H1 (cell line): ENCODE measurements around the gene ASPRV1. TPM values are rescaled to one million over a fixed set of nuclear protein-coding genes. Genes with fewer than 3 reads are reported as not detected.

Source experiments
- CTCF ChIA-PET: fragments of 300-600 bp; sonication (Branson Sonifier 250); formaldehyde crosslinking; loops from one replicate; lab custom pipeline; 2021; ENCODE audit not compliant: partially characterized antibody; lab: Charles Lee
- POLR2A ChIA-PET: fragments of 300-600 bp; sonication (Branson Sonifier 250); formaldehyde crosslinking; loops from one replicate; lab custom pipeline; 2021; ENCODE audit warnings: inconsistent platforms; ENCODE audit not compliant: partially characterized antibody; lab: Charles Lee
- DNase-seq, 2 experiments: peaks; one replicate each; pipeline versions ENCODE4 v3.0.0 to v3.0.0-alpha.2; 2010 to 2022; ENCODE audit warnings: low spot score in 2 of 2, low read depth in 1 of 2, mixed read lengths in 1 of 2
- FAIRE-seq: peaks from 2 replicates; lab custom pipeline; 2011; peaks lifted over from hg19 to GRCh38; lab: Jason Lieb, UNC
- H2AFZ ChIP-seq: 2 replicates; pipeline ENCODE4 v1.8.1; 2012; ENCODE audit warnings: low read length, inconsistent platforms
- H2AK5ac ChIP-seq: 2 replicates; pipeline ENCODE4 v1.6.1; 2013; ENCODE audit warnings: low read depth, low read length
- H2BK120ac ChIP-seq: replicated peaks from 2 replicates; pipeline ENCODE3; 2013; ENCODE audit warnings: low read depth, low read length, inconsistent platforms
- H2BK12ac ChIP-seq: 2 replicates; pipeline ENCODE4 v1.6.1; 2013; ENCODE audit warnings: low read depth, low read length
- H2BK15ac ChIP-seq: 2 replicates; pipeline ENCODE4 v1.6.1; 2013; ENCODE audit warnings: low read length
- H2BK20ac ChIP-seq: 2 replicates; pipeline ENCODE4 v1.6.1; 2013; ENCODE audit warnings: low read length
- H2BK5ac ChIP-seq: 2 replicates; pipeline ENCODE4 v1.6.1; 2013; ENCODE audit warnings: low read depth, low read length
- H3K14ac ChIP-seq: 2 replicates; pipeline ENCODE4 v1.6.1; 2013; ENCODE audit warnings: inconsistent platforms; ENCODE audit not compliant: insufficient read length
- H3K18ac ChIP-seq: 2 replicates; pipeline ENCODE4 v1.6.1; 2013; ENCODE audit warnings: low read length; ENCODE audit errors: extremely low read depth
- H3K23ac ChIP-seq: 2 replicates; pipeline ENCODE4 v1.6.1; 2013; ENCODE audit warnings: inconsistent platforms; ENCODE audit not compliant: insufficient read length
- H3K23me2 ChIP-seq: 2 replicates; pipeline ENCODE4 v1.6.1; 2013; ENCODE audit warnings: low read depth, low read length
- H3K27ac ChIP-seq: 2 replicates; pipeline ENCODE4 v1.6.1; 2011; ENCODE audit warnings: low read depth, low read length, inconsistent platforms
- H3K27me3 ChIP-seq, 4 experiments: replicated peaks in 1 of 4; 1 replicate in 1 of 4; 2 replicates in 3 of 4; pipeline versions ENCODE4 v1.6.1 to v1.8.1; 2011 to 2013; ENCODE audit warnings: low read length in 3 of 4, mild to moderate bottlenecking in 3 of 4, inconsistent platforms in 2 of 4, mixed read lengths in 2 of 4, moderate library complexity in 1 of 4; ENCODE audit not compliant: control insufficient read depth in 3 of 4, insufficient read depth in 3 of 4; ENCODE audit errors: extremely low read depth in 1 of 4
- H3K36me3 ChIP-seq, 4 experiments: 2 replicates each; pipeline versions ENCODE4 v1.6.1 to v1.8.1; 2011 to 2013; ENCODE audit warnings: mild to moderate bottlenecking in 4 of 4, low read length in 3 of 4, moderate library complexity in 2 of 4, control low read depth in 1 of 4, inconsistent platforms in 1 of 4; ENCODE audit not compliant: insufficient read depth in 4 of 4, control insufficient read depth in 2 of 4
- H3K4ac ChIP-seq: replicated peaks from 2 replicates; pipeline ENCODE3; 2013; ENCODE audit warnings: low read length, low read depth, mixed read lengths, inconsistent platforms; ENCODE audit not compliant: insufficient read length
- H3K4me1 ChIP-seq, 4 experiments: replicated peaks in 1 of 4; 1 replicate in 1 of 4; 2 replicates in 3 of 4; pipeline versions ENCODE4 v1.6.1 to v1.8.1; 2011 to 2013; ENCODE audit warnings: low read length in 3 of 4, inconsistent platforms in 2 of 4, mixed read lengths in 1 of 4; ENCODE audit not compliant: insufficient read depth in 4 of 4, control insufficient read depth in 3 of 4
- H3K4me2 ChIP-seq, 2 experiments: 2 replicates each; pipeline versions ENCODE4 v1.6.1 to v1.8.1; 2011 to 2013; ENCODE audit warnings: low read depth in 2 of 2, low read length in 2 of 2, control low read depth in 1 of 2, inconsistent platforms in 1 of 2, mild to moderate bottlenecking in 1 of 2; ENCODE audit not compliant: insufficient read depth in 1 of 2
- H3K4me3 ChIP-seq, 4 experiments: fragments of 200-600, 300-600 bp in 1 of 4; sonication (generic), shearing (Covaris generic), sonication (Bioruptor Twin) in 1 of 4; 2 replicates each; pipeline versions ENCODE4 v1.5.1 to v1.8.1; 2011 to 2016; ENCODE audit warnings: low read length in 4 of 4, low read depth in 3 of 4, control low read depth in 2 of 4, inconsistent platforms in 2 of 4, mild to moderate bottlenecking in 2 of 4, mixed read lengths in 1 of 4, moderate library complexity in 1 of 4; ENCODE audit not compliant: insufficient read depth in 2 of 4; ENCODE audit errors: extremely low read depth in 1 of 4
- H3K56ac ChIP-seq: replicated peaks from 2 replicates; pipeline ENCODE3; 2013; ENCODE audit warnings: low read depth, mild to moderate bottlenecking, mixed read lengths, low read length, inconsistent platforms; ENCODE audit not compliant: insufficient read length
- H3K79me1 ChIP-seq: 2 replicates; pipeline ENCODE4 v1.6.1; 2013; ENCODE audit warnings: low read depth, low read length, control low read depth
- H3K79me2 ChIP-seq, 2 experiments: 2 replicates each; pipeline versions ENCODE4 v1.6.1 to v1.8.1; 2012 to 2013; ENCODE audit warnings: low read length in 2 of 2, mild to moderate bottlenecking in 2 of 2, inconsistent platforms in 1 of 2; ENCODE audit not compliant: insufficient read depth in 2 of 2, control insufficient read depth in 1 of 2
- H3K9ac ChIP-seq, 4 experiments: replicated peaks in 1 of 4; 1 replicate in 1 of 4; 2 replicates in 3 of 4; pipeline versions ENCODE4 v1.6.1 to v1.8.1; 2011 to 2013; ENCODE audit warnings: low read depth in 3 of 4, low read length in 3 of 4, control low read depth in 2 of 4, mild to moderate bottlenecking in 2 of 4, moderate library complexity in 2 of 4, inconsistent platforms in 1 of 4; ENCODE audit errors: extremely low read depth in 1 of 4
- H3K9me3 ChIP-seq, 2 experiments: 2 replicates each; pipeline versions ENCODE4 v1.6.1 to v1.8.1; 2012 to 2013; ENCODE audit warnings: mild to moderate bottlenecking in 2 of 2, moderate library complexity in 2 of 2, control low read depth in 1 of 2, inconsistent platforms in 1 of 2, low read depth in 1 of 2, low read length in 1 of 2, mixed read lengths in 1 of 2; ENCODE audit not compliant: insufficient read depth in 2 of 2
- H4K20me1 ChIP-seq, 2 experiments: replicated peaks in 1 of 2; 2 replicates each; pipeline versions ENCODE3 to v1.8.1; 2011 to 2013; ENCODE audit warnings: inconsistent platforms in 2 of 2, low read length in 2 of 2, mild to moderate bottlenecking in 1 of 2; ENCODE audit not compliant: insufficient read depth in 2 of 2, control insufficient read depth in 1 of 2
- H4K5ac ChIP-seq: 2 replicates; pipeline ENCODE4 v1.6.1; 2013; ENCODE audit warnings: low read length, low read depth, mixed read lengths, inconsistent platforms; ENCODE audit not compliant: insufficient read length
- H4K8ac ChIP-seq: 2 replicates; pipeline ENCODE4 v1.8.0; 2013; ENCODE audit warnings: mild to moderate bottlenecking, moderate library complexity, low read length, inconsistent platforms; ENCODE audit not compliant: insufficient read depth; ENCODE audit errors: extremely low read depth
- H4K91ac ChIP-seq: replicated peaks from 2 replicates; pipeline ENCODE3; 2013; ENCODE audit warnings: low read length, mixed read lengths, inconsistent platforms; ENCODE audit not compliant: insufficient read length
- EP300 ChIP-seq, 2 experiments: IDR thresholded peaks; 1 replicate in 1 of 2; 2 replicates in 1 of 2; pipeline ENCODE4 v1.6.1; 2011 to 2012; ENCODE audit warnings: low read depth in 2 of 2, low read length in 2 of 2, mild to moderate bottlenecking in 2 of 2, borderline replicate concordance in 1 of 2, inconsistent platforms in 1 of 2, moderate library complexity in 1 of 2
- WGBS, 2 experiments: shearing (Covaris generic) in 1 of 2; methylation state at CpG; one replicate each; pipeline versions ENCODE4 v1.1.6 to v1.1.7; 2013 to 2015; ENCODE audit warnings: low lambda C conversion rate in 2 of 2, mixed read lengths in 2 of 2, inconsistent platforms in 1 of 2, low coverage in 1 of 2, missing lambda C conversion rate in 1 of 2; ENCODE audit not compliant: insufficient replicate concordance in 2 of 2, insufficient coverage in 1 of 2, insufficient read length in 1 of 2; ENCODE audit errors: extremely low coverage in 1 of 2, missing lambda C conversion rate in 1 of 2; 5-methylcytosine and 5-hydroxymethylcytosine counted together
- polyA plus RNA-seq, 7 experiments: library from polyadenylated mRNA; depleted of rRNA in 3 of 7; stranded (reverse) in 5 of 7; unstranded in 2 of 7; fragments of >200 nt in 5 of 7; fragments of 200-250 nt in 2 of 7; gene quantifications; 1 replicate in 5 of 7; 2 replicates in 1 of 7; 4 replicates in 1 of 7; pipeline versions ENCODE4 v1.2.1 to v1.2.3, GENCODE V29; 2011 to 2013; ENCODE audit warnings: missing spikeins in 2 of 7, mixed read lengths in 2 of 7
- total RNA-seq: library from RNA; stranded (reverse); fragmentation: NEBNext Ultra II Directional; extraction: Animal tissue kit (Norgen Biotek cat#: 25700); gene quantifications from 2 replicates; pipeline ENCODE4 v1.2.1, GENCODE V29; 2021

The ASPRV1 gene
- total and polyA plus RNA-seq, 2 of the 8 experiments (the other 6 are each of a cell fraction or from before 2014, with no cell fraction given) = 0.59 to 0.95 TPM

DNA sequence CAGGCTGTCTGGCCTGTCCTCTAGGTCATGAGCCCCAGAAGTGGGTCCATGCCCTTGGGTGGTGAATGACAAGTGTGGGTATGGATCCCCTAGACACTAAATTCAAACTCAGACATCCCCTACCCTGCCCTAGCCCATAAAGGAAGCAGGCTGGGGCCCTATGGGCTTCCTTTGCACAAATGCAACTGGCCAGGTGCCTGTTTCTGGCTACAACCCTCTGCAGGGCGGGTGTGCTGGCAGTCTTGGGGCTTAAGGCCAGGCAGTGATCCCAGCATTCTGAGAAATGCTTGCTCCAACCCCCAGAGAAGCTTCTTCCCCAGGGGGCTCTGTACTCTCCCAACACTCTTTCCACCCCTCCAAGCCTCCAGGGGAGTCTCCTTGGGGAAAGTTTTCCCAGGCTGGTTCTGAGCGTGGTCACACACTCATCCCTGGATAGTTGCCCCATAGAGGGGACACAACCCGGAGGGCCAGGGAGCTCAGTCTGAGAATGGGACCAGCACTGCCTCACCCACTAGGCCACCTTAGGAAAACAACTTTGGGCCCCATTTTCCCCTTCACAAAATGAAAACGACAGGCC is 16.6 kb upstream of the ASPRV1 start:
- H3K4ac ChIP-seq = no peak overlapping the region
- no peak for TF ChIP-seq EP300 (IDR thresholded peaks at IDR 0.05; ENCODE audit: borderline replicate concordance in 1 of 2, low read depth in 2 of 2, low read length in 2 of 2)
- H3K4me1 ChIP-seq = peaks cover 0 to 4% (median 3%) of the 10 kb centered on the region in 4 experiments; a peak in 4 of 7 replicates
- no peak overlapping the region for H3K9ac ChIP-seq
- H2AK5ac ChIP-seq = no peak overlapping the region
- H3K4me2 ChIP-seq = no peak overlapping the region
- no peak overlapping the region for H3K27ac ChIP-seq
- H2BK20ac ChIP-seq = no peak overlapping the region
- peaks cover 2% of the 10 kb centered on the region; the same call in 1 of the 2 replicates for H3K23me2 ChIP-seq
- H3K4me3 ChIP-seq = no peak overlapping the region
- no peaks in the 10 kb centered on the region for H3K36me3 ChIP-seq
- FAIRE-seq = no peak
- no peaks in the 10 kb centered on the region for H3K27me3 ChIP-seq
- no peak overlapping the region for H2AFZ ChIP-seq
- no peak overlapping the region for H3K14ac ChIP-seq
- WGBS, 2 experiments = 86% methylated on average over 4 of the region's 4 CpGs; no CpG with 5 or more reads in 1 of the 2 experiments
- POLR2A ChIA-PET = interaction anchor here (1.9 kb wide), 1 partner anchor 13 kb away, joined by 5 read pairs; no protein-coding TSS in a partner anchor
- no peaks in the 10 kb centered on the region for H3K79me1 ChIP-seq
- no peak overlapping the region for H3K23ac ChIP-seq
- no peaks in the 10 kb centered on the region for H3K9me3 ChIP-seq
- H2BK15ac ChIP-seq = no peak overlapping the region
- no peak overlapping the region for H4K91ac ChIP-seq
- CTCF ChIA-PET = interaction anchor here (1.3 kb wide), 1 partner anchor 19 kb away, joined by 4 read pairs; no protein-coding TSS in a partner anchor
- no peak overlapping the region for H3K56ac ChIP-seq
- H4K5ac ChIP-seq = no peak overlapping the region
- H2BK5ac ChIP-seq = no peak overlapping the region
- H4K20me1 ChIP-seq = no peaks in the 10 kb centered on the region
- no peaks in the 10 kb centered on the region for H3K79me2 ChIP-seq
- no peak for DNase-seq
- no peak overlapping the region for H3K18ac ChIP-seq
- peak overlapping the region; percentile 35; the same call in 1 of the 2 replicates for H4K8ac ChIP-seq
- no peak overlapping the region for H2BK12ac ChIP-seq
- no peak overlapping the region for H2BK120ac ChIP-seq
